ELR (cell line): ENCODE measurements around the gene ZDHHC5.

Experiments used
- DNase-seq: peaks from one replicate; pipeline ENCODE4 v3.0.0-alpha.2; 2015; ENCODE audit warnings: low read depth

Gene ZDHHC5, protein sequence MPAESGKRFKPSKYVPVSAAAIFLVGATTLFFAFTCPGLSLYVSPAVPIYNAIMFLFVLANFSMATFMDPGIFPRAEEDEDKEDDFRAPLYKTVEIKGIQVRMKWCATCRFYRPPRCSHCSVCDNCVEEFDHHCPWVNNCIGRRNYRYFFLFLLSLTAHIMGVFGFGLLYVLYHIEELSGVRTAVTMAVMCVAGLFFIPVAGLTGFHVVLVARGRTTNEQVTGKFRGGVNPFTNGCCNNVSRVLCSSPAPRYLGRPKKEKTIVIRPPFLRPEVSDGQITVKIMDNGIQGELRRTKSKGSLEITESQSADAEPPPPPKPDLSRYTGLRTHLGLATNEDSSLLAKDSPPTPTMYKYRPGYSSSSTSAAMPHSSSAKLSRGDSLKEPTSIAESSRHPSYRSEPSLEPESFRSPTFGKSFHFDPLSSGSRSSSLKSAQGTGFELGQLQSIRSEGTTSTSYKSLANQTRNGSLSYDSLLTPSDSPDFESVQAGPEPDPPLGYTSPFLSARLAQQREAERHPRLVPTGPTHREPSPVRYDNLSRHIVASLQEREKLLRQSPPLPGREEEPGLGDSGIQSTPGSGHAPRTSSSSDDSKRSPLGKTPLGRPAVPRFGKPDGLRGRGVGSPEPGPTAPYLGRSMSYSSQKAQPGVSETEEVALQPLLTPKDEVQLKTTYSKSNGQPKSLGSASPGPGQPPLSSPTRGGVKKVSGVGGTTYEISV

DNA sequence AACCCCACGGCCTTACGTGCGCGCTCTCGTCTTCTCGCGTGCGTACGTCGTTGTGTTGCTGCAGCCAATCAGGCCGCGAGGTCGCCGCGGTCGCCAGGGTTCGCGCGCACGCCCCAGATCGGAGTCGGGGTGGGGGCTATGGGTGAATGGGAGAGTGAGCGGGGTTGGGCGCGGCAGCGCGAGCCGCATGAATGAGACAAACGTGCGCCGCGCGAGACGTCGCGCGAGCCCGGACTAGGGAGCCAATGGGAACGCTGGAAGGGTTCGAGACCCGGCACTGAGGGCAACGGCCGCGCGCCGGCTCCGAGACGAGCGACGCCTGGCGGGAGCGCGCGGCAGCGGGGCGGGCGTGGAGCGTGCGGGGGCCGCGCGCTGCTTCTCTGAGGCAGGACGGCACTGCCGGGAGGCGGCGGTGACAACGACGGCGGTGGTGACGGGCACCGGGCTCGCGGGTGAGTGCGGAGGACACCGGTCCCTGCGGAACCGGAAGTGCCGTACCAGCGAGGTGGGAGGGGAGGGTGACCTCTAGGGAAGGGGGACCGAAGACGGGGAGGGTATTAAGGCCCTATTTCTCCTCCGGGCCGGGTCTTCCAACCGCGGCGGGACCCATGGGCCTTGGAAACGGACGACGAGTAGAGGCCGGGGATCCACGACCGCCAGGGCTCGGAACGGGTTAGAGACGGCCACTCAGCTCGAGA is at the start of gene ZDHHC5:
TSS of gene ZDHHC5 (plus strand) at position 379 of the 698 bp plus-strand sequence. CDS start 4,977 bp downstream, outside the sequence.
- peak; percentile 99 for DNase-seq

- DNase-seq: no peak
Observed at GRCh38 chr11:57618438-57618837, 49.5 kb upstream of the ZDHHC5 start.

GRCh38 chr11:57619331-57619730 is 48.6 kb upstream of the ZDHHC5 start:
- DNase-seq: no peak

- no peak for DNase-seq
Observed at GRCh38 chr11:57620467-57620866, 47.4 kb upstream of the ZDHHC5 start.

- DNase-seq: no peak
Observed at GRCh38 chr11:57622263-57622662, 45.7 kb upstream of the ZDHHC5 start.

- DNase-seq: no peak
Observed at GRCh38 chr11:57624864-57625263, 43.0 kb upstream of the ZDHHC5 start.

DNA sequence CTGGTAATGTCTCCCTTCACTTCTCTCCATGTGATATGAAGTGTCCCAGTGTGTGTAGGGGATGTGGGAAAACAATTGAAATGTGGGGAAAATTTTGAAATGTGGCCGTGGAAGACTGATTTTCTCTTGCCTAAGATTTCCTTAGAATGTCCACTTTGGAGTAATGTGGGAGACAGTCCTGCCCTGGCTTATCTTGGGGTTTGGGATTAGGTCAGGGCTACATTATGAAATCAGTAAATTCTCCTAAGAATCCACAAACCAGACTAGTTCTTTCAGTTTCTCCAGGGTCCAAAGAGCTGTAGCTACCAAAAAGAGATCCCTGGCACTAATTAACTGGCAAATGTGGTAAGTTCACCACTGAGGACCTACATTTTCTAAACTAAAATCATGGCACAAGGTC is 41.0 kb upstream of the ZDHHC5 start:
- DNase-seq: no peak

GRCh38 chr11:57630171-57630570 is 37.7 kb upstream of the ZDHHC5 start:
- DNase-seq: no peak

GRCh38 chr11:57632116-57632515 is 35.8 kb upstream of the ZDHHC5 start:
- no peak for DNase-seq

GRCh38 chr11:57633394-57634070 is 34.4 kb upstream of the ZDHHC5 start:
- no peak for DNase-seq

DNA sequence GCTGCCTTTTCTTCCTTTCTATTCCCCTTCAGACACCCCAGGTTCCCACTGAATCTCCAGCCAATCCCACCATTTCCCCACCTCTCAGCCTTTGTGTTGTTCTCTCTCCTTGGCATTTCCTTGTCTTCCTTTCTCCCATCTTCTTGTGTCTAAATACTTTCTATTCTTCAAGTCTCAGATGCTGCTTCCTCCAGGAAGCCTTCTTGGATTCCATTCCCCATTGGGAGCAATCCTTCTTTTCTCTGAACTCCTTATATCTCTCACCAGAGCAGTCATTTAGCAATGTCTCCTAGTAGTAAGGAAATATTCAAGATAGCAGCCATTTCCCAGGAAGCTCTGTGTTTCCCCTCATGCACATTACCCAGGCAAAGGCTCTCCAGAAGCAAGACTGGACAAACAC is 33.6 kb upstream of the ZDHHC5 start:
- DNase-seq: no peak

GRCh38 chr11:57635246-57635645 is 32.7 kb upstream of the ZDHHC5 start:
- peak; percentile 40 for DNase-seq

- peak; percentile 50 for DNase-seq
Observed at GRCh38 chr11:57637626-57638004, 30.3 kb upstream of the ZDHHC5 start.

DNA sequence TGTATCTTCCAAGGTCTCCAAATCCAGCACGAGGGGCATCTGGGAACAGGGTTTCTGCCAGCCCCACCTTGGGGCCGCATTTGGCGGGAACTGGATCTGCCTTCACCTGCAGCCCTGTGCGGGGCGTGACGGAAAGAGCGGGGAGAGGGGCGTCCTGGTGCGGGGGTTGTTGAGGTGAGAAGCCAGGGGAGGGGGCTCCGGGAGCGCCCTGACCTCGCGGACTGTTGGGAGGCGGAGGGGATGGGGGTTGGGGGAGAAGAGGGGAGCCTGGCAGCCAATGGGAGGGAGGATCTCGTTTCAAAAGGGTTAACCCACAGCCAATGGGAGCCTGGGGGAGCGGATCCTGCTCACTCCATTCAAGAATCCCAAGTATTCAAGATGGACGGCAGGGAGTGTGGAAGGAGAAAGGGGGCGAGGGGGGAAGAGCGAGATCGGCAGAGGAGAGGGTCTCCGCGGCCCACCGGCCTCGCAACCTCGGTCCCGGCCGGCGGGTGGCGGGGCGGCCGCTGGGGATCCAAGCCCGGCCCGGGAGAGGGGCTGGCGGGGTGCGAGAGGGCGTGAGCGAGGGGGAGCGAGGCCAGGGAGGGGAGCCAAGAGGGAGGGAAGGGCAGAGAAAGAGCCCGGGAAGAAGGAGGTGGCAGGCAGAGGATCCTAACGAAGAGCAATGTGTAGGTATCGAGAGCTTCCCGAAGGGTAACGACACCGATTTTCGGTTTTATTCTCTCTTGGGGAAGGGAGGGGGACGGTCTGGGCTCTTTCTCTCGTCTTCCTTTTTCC is 29.7 kb upstream of the ZDHHC5 start:
- DNase-seq: peak; percentile 93

- DNase-seq: no peak
Observed at GRCh38 chr11:57638811-57639320, 29.0 kb upstream of the ZDHHC5 start.

DNA sequence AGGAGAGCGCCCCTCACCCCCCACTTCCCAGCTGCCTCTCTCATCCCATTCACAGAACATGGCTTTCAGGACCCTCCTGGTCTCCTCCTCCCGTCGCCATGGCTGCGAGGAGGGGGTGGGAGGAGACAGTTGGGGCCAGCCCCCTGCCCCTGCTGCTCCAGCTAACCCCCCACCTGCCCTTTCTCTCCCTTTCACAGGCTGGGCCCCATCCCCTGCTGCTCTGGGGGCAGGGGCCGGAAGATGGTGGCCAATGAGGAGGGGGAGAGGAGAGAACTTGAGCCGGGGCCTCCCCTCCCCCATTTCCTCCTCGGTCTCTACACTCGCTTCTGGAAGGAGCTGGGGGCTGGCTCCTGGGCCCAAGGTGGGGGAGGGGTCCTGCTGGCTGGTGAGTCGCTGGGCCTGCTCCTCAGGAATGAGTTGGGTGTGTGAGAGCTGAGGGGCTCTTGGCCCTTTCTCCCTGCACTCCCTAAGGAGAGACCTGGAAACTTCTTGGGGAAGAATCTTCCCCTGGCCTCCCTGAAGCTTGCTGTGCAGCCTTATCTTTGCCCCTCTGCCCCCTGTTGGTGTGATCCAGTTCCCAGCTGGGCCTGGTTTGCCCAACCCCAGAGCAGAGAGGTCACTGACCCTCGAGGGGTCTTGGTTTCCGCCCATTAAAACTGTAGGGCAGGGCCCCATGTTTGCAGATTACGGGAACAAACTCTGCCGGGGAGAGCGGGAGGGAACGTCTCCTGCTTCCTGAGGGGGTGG is 28.4 kb upstream of the ZDHHC5 start:
- peak; percentile 41 for DNase-seq

- DNase-seq: no peak
Observed at GRCh38 chr11:57640068-57640800, 27.7 kb upstream of the ZDHHC5 start.

DNA sequence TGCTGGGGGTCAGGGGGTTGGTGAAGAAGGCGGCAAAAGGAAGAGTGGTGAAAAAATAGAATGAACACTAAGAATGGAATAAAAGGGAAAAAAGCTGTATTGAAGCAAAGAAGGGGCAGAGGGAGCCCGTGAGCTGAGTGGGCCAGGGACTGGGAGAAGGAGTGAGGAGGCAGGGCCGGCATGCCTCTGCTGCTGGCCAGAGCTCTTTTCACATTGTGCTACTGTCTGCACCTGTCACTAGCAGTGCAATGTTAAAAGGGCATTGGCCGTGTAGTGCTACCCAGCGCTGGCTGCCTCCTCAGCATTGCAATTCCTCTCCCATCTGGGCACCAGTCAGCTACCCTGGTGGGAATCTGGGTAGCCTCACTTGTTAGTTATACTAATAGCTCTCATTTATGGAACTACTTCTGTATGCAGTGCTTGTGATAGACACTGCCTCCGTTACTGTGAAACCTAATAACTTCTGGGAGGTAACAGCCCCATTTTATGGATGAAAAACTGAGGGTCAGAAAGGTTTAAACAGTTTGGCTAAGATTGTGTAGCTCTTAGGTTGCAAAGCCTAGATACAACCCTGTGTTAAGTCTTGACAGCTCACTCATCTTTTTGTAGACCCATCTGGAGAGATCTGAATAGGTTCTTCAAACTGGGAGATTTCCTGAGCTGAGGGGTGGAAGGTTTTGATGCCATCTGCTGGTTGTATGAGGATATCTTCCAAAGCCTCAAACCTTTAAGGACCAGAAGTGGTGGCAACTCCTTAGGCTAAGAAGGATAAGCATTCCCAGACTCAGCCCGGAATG is 26.7 kb upstream of the ZDHHC5 start:
- peak; percentile 71 for DNase-seq

DNA sequence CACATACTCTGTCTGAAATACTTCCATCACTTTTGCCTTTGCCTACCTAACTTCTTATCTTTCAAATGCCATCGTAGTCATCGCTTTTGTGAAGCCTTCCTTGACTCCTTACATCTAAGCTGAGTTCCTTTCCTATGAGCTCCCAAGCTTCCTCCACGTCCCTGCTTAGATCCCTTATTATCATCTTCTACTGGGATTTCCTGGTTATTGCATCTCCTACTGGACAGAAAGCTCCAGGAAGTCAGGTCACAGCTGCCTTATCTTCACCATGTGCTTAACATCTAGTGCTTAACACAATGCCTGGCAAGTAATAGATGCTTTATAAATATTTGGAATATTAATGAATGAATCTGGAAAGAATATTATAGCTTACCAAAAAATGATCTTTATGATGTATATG is 24.1 kb upstream of the ZDHHC5 start:
- DNase-seq: peak; percentile 39
